ENCODE results near the gene TERB1. TPM values are rescaled to one million over a fixed set of nuclear protein-coding genes. Genes with fewer than 3 reads are reported as not detected.

TERB1 gene
- total and polyA plus RNA-seq, 2 donors (not counting 3 experiments of a cell fraction or from before 2014, with no cell fraction given): not detected

DNA sequence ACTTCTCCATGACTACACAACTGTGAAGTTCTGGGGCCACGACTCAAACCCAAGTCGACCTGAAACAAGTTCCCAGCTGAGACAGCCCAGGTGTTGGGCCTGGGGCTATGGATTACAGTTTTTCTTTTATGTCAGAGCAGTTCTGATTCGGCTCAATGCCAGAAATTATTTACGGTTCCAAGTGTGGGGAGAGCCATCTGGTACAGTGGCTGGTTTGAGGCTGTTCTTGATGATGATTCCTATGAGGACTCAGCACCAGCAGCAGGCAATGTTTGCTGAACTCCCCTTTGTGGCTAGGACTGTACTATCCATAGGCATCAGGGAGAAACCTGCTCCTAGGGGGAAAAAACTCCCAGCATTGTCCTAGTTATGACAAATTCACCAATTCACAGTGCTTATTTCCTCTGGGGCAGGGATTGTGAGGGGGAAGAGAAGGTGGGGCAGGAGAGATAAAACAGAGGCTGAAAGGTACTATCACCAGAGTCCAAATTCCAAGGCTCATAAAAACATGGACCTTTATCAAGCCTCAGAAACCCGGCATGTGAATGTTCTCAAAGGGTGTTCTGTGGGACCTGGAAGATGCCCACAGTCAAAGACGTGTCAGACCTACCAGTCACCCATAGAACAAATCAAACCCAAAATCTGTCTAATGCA lies 86.6 kb downstream of the TERB1 start:
- Histone ChIP-seq H3K9ac (replicated peaks; ENCODE audit: extremely low read depth, insufficient read depth, low read length) (no peak overlapping the region), H3K27me3 (ENCODE audit: control insufficient read depth in 2 of 2, insufficient read depth in 2 of 2, low read length in 2 of 2) (no peaks in the 10 kb centered on the region), H3K4me3 (replicated peaks in 1 of 3; ENCODE audit: insufficient read depth in 1 of 3, low read depth in 1 of 3, low read length in 3 of 3) (no peak overlapping the region), H3K27ac (ENCODE audit: insufficient read depth, low read depth, low read length) (no peak overlapping the region), H3K36me3 (ENCODE audit: control insufficient read depth in 2 of 2, extremely low read depth in 1 of 2, insufficient read depth in 2 of 2, low read length in 2 of 2) (no peaks in the 10 kb centered on the region), H3K4me1 (ENCODE audit: control insufficient read depth, extremely low read depth, insufficient read depth, low read length) (no peaks in the 10 kb centered on the region), H3K4me2 (ENCODE audit: insufficient read depth, low read length) (no peak overlapping the region), H3K9me1 (replicated peaks; ENCODE audit: control insufficient read depth, extremely low read depth, insufficient read depth, low read length) (no peaks in the 10 kb centered on the region), H3K79me2 (ENCODE audit: control insufficient read depth, insufficient read depth, low read length) (no peaks in the 10 kb centered on the region), H2AFZ (ENCODE audit: low read depth, low read length) (no peak overlapping the region), H4K20me1 (replicated peaks; ENCODE audit: control insufficient read depth, extremely low read depth, insufficient read depth, low read length) (no peaks in the 10 kb centered on the region), H3K9me3 (replicated peaks; ENCODE audit: control insufficient read depth, insufficient read depth, low read length) (no peaks in the 10 kb centered on the region)
- no peak for FAIRE-seq
- TF ChIP-seq POLR2A (IDR thresholded peaks at IDR 0.05; ENCODE audit: low read depth, low read length) (no peak), JUN (IDR thresholded peaks at IDR 0.05; ENCODE audit: borderline replicate concordance, insufficient read depth, insufficient read length, low read depth) (no peak), MYC (IDR thresholded peaks at IDR 0.05; ENCODE audit: low read depth, low read length) (no peak), CTCF (IDR thresholded peaks at IDR 0.05; ENCODE audit: extremely low read depth in 1 of 2, insufficient read depth in 1 of 2, low read depth in 1 of 2, low read length in 2 of 2) (no peak), GATA2 (IDR thresholded peaks at IDR 0.05; ENCODE audit: insufficient read depth, insufficient read length, low read depth, low read length) (no peak)
- BruUV-seq (replicated peaks): TSS peak; percentile 12
- DNase-seq (ENCODE audit: low read depth, low spot score): no peak
- dilution Hi-C loops (cut with MboI; ENCODE audit: extremely low pct_ligation_motif_present, low sequenced_read_pairs) (no loop called here), intact Hi-C loops (cut with micrococcal nuclease) (no loop called here)
- ChIA-PET POLR2A (no interaction called here), CTCF (no interaction called here)

GRCh38 chr16:66714062-66714461 lies 87.3 kb downstream of the TERB1 start:
- no peaks in the 10 kb centered on the region for H3K36me3 ChIP-seq (ENCODE audit: control insufficient read depth in 2 of 2, extremely low read depth in 1 of 2, insufficient read depth in 2 of 2, low read length in 2 of 2)
- CTCF ChIA-PET: interaction anchor here (1.4 kb wide), 2 partner anchors 63 to 106 kb away, joined by 7 read pairs; no protein-coding TSS in a partner anchor
- dilution Hi-C loops (cut with MboI; ENCODE audit: extremely low pct_ligation_motif_present, low sequenced_read_pairs) (no loop called here), intact Hi-C loops (cut with micrococcal nuclease) (no loop called here)
- no peaks in the 10 kb centered on the region for H3K27me3 ChIP-seq (ENCODE audit: control insufficient read depth in 2 of 2, insufficient read depth in 2 of 2, low read length in 2 of 2)
- no TSS peak for BruUV-seq (replicated peaks)
- H2AFZ ChIP-seq (ENCODE audit: low read depth, low read length): no peak overlapping the region
- H3K27ac ChIP-seq (ENCODE audit: insufficient read depth, low read depth, low read length): no peak overlapping the region
- no peaks in the 10 kb centered on the region for H3K9me3 ChIP-seq (replicated peaks; ENCODE audit: control insufficient read depth, insufficient read depth, low read length)
- H3K4me3 ChIP-seq (replicated peaks in 1 of 3; ENCODE audit: insufficient read depth in 1 of 3, low read depth in 1 of 3, low read length in 3 of 3): no peak overlapping the region
- H3K9me1 ChIP-seq (replicated peaks; ENCODE audit: control insufficient read depth, extremely low read depth, insufficient read depth, low read length): no peaks in the 10 kb centered on the region
- no peak for FAIRE-seq
- TF ChIP-seq CTCF (IDR thresholded peaks at IDR 0.05; ENCODE audit: extremely low read depth in 1 of 2, insufficient read depth in 1 of 2, low read depth in 1 of 2, low read length in 2 of 2) (no peak), FOS (IDR thresholded peaks at IDR 0.05; ENCODE audit: borderline replicate concordance, insufficient read depth, low read length) (no peak), MYC (IDR thresholded peaks at IDR 0.05; ENCODE audit: low read depth, low read length) (no peak), JUN (IDR thresholded peaks at IDR 0.05; ENCODE audit: borderline replicate concordance, insufficient read depth, insufficient read length, low read depth) (no peak), POLR2A (IDR thresholded peaks at IDR 0.05; ENCODE audit: low read depth, low read length) (no peak), GATA2 (IDR thresholded peaks at IDR 0.05; ENCODE audit: insufficient read depth, insufficient read length, low read depth, low read length) (no peak)
- TF ChIP-seq, protein P1, sequence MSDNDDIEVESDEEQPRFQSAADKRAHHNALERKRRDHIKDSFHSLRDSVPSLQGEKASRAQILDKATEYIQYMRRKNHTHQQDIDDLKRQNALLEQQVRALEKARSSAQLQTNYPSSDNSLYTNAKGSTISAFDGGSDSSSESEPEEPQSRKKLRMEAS (IDR thresholded peaks at IDR 0.05; ENCODE audit: insufficient read depth, insufficient read length): no peak
- H3K4me2 ChIP-seq (ENCODE audit: insufficient read depth, low read length): no peak overlapping the region
- H3K4me1 ChIP-seq (ENCODE audit: control insufficient read depth, extremely low read depth, insufficient read depth, low read length): no peaks in the 10 kb centered on the region
- no peak overlapping the region for H3K9ac ChIP-seq (replicated peaks; ENCODE audit: extremely low read depth, insufficient read depth, low read length)
- H3K79me2 ChIP-seq (ENCODE audit: control insufficient read depth, insufficient read depth, low read length): no peaks in the 10 kb centered on the region
- H4K20me1 ChIP-seq (replicated peaks; ENCODE audit: control insufficient read depth, extremely low read depth, insufficient read depth, low read length): no peaks in the 10 kb centered on the region
- DNase-seq (ENCODE audit: low read depth, low spot score): no peak
- POLR2A ChIA-PET: no interaction called here

Measured in endothelial cell of umbilical vein (primary cell).